Parathyroid adenoma (tissue), 2 donors: Measurements from ENCODE around the gene VWA8.

Experiments used
- H2AFZ ChIP-seq: fragments of 300-600 bp; sonication (generic); one replicate; pipeline ENCODE4 v1.7.0; 2017; ENCODE audit warnings: antibody characterized with exemption, mild to moderate bottlenecking
- H3K27ac ChIP-seq: fragments of 300-600 bp; sonication (generic); one replicate; pipeline ENCODE4 v1.7.0; 2017
- H3K27me3 ChIP-seq: fragments of 300-600 bp; sonication (generic); one replicate; pipeline ENCODE4 v1.7.0; 2017; ENCODE audit warnings: low read length; ENCODE audit not compliant: control insufficient read depth, insufficient read depth
- H3K36me3 ChIP-seq: fragments of 300-600 bp; sonication (generic); one replicate; pipeline ENCODE4 v1.7.0; 2017; ENCODE audit warnings: low read length; ENCODE audit not compliant: control insufficient read depth, insufficient read depth
- H3K4me1 ChIP-seq: fragments of 300-600 bp; sonication (generic); one replicate; pipeline ENCODE4 v1.7.0; 2017; ENCODE audit warnings: control low read depth
- H3K4me2 ChIP-seq: fragments of 300-600 bp; sonication (generic); one replicate; pipeline ENCODE4 v1.7.0; 2017; ENCODE audit warnings: low read length
- H3K4me3 ChIP-seq: fragments of 300-600 bp; sonication (generic); one replicate; pipeline ENCODE4 v1.7.0; 2017; ENCODE audit warnings: low read depth, low read length
- H3K79me2 ChIP-seq: fragments of 300-600 bp; sonication (generic); one replicate; pipeline ENCODE4 v1.7.0; 2017; ENCODE audit warnings: control low read depth
- H3K9ac ChIP-seq: fragments of 300-600 bp; sonication (generic); one replicate; pipeline ENCODE4 v1.7.0; 2017; ENCODE audit warnings: mild to moderate bottlenecking
- H3K9me3 ChIP-seq: fragments of 300-600 bp; sonication (generic); one replicate; pipeline ENCODE4 v1.7.0; 2017; ENCODE audit warnings: low read length; ENCODE audit not compliant: control insufficient read depth
- TF ChIP-seq, protein P1 (sequence below): fragments of 300-600 bp; sonication (generic); IDR thresholded peaks from one replicate; pipeline ENCODE4 v1.7.0; 2017; ENCODE audit warnings: antibody characterized with exemption, mild to moderate bottlenecking
- donor health status: primary hyperparathyroidism.

VWA8 gene

DNA sequence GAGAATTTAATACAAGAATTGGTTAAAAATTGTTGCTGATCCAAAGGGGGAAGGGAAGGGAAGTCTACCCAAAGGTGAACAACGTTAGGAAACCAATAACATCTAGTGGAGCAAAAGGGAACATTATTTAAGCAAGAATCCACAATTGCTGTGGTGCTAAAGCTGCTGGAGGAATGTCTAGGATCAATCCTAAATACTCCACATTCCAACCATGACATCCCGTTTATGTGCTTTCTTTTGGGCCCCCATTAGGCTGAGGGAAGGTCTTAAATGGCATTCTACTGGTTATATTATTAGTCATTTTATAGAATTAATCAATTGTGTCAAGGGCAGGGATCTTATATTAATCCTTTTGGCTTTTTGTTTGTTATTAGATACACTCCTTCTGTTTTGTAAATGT, 39.9 kb upstream of the VWA8 start:
- TF ChIP-seq, protein P1, sequence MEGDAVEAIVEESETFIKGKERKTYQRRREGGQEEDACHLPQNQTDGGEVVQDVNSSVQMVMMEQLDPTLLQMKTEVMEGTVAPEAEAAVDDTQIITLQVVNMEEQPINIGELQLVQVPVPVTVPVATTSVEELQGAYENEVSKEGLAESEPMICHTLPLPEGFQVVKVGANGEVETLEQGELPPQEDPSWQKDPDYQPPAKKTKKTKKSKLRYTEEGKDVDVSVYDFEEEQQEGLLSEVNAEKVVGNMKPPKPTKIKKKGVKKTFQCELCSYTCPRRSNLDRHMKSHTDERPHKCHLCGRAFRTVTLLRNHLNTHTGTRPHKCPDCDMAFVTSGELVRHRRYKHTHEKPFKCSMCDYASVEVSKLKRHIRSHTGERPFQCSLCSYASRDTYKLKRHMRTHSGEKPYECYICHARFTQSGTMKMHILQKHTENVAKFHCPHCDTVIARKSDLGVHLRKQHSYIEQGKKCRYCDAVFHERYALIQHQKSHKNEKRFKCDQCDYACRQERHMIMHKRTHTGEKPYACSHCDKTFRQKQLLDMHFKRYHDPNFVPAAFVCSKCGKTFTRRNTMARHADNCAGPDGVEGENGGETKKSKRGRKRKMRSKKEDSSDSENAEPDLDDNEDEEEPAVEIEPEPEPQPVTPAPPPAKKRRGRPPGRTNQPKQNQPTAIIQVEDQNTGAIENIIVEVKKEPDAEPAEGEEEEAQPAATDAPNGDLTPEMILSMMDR, result no peak
- Histone ChIP-seq H2AFZ (no peak overlapping the region), H3K4me3 (no peak overlapping the region), H3K79me2 (no peaks in the 10 kb centered on the region), H3K27ac (no peak overlapping the region), H3K36me3 (no peaks in the 10 kb centered on the region), H3K4me2 (no peak overlapping the region), H3K4me1 (no peaks in the 10 kb centered on the region), H3K27me3 (no peaks in the 10 kb centered on the region), H3K9ac (no peak overlapping the region), H3K9me3 (no peaks in the 10 kb centered on the region)

DNA sequence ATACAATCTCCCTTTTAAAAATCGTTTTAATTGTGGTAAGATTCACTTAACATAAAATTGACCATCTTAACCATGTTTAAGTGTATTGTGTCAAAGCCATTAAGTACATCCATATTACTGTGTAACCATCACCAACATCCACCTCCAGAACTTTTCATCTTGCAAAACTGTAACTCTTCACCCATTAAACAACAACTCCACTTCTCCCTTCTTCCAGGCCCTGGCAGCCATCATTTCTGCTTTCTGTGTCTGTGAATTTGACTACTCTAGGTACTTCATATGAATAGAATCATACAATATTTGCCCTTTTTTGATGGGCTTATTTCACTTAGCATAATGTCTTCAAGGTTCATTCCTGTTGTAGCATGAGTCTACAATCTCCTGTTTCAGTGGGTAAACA, 36.5 kb upstream of the VWA8 start:
- TF ChIP-seq, protein P1, result no peak
- H2AFZ ChIP-seq, result no peak overlapping the region
- no peak overlapping the region for H3K9ac ChIP-seq

DNA sequence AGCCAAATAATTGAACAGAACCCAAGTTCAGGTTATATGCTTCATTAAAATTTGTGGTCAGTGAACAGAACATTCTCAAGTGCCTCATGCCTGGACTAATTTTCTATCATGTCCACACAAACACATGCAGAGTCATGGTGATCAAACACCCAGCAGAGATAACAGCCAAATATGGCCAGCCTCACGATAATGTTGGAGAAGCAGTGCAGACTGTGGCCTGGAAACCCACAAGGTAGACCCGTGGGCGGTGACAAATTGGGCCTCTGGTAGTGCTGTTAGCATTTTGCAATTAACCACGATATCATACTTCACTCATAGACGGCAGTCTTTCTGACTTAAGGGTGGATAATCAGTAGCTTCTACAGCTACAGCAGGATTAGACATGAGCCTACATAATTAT, 35.0 kb upstream of the VWA8 start:
- H3K9me3 ChIP-seq, result no peaks in the 10 kb centered on the region
- TF ChIP-seq, protein P1, result no peak
- H3K27me3 ChIP-seq, result no peaks in the 10 kb centered on the region

More for the DNA sequence above, 36.5 kb upstream of the VWA8 start:
- no peaks in the 10 kb centered on the region for H3K79me2 ChIP-seq
- no peaks in the 10 kb centered on the region for H3K36me3 ChIP-seq
- no peak overlapping the region for H3K27ac ChIP-seq
- no peak overlapping the region for H3K4me3 ChIP-seq
- H3K4me2 ChIP-seq, result no peak overlapping the region
- no peaks in the 10 kb centered on the region for H3K9me3 ChIP-seq
- H3K27me3 ChIP-seq, result no peaks in the 10 kb centered on the region
- H3K4me1 ChIP-seq, result no peaks in the 10 kb centered on the region

GRCh38 chr13:41995336-41995735, 34.4 kb upstream of the VWA8 start:
- H3K4me1 ChIP-seq, result no peaks in the 10 kb centered on the region
- no peak overlapping the region for H3K4me2 ChIP-seq
- no peaks in the 10 kb centered on the region for H3K27me3 ChIP-seq
- no peaks in the 10 kb centered on the region for H3K36me3 ChIP-seq
- no peak overlapping the region for H3K4me3 ChIP-seq
- TF ChIP-seq, protein P1, result no peak
- H3K27ac ChIP-seq, result no peak overlapping the region
- H3K79me2 ChIP-seq, result no peaks in the 10 kb centered on the region
- H2AFZ ChIP-seq, result no peak overlapping the region
- no peaks in the 10 kb centered on the region for H3K9me3 ChIP-seq
- no peak overlapping the region for H3K9ac ChIP-seq

More for the DNA sequence above, 35.0 kb upstream of the VWA8 start:
- Histone ChIP-seq H3K4me3 (no peak overlapping the region), H3K4me2 (no peak overlapping the region), H3K36me3 (no peaks in the 10 kb centered on the region), H3K79me2 (no peaks in the 10 kb centered on the region), H3K4me1 (no peaks in the 10 kb centered on the region), H3K27ac (no peak overlapping the region), H2AFZ (no peak overlapping the region), H3K9ac (no peak overlapping the region)

DNA sequence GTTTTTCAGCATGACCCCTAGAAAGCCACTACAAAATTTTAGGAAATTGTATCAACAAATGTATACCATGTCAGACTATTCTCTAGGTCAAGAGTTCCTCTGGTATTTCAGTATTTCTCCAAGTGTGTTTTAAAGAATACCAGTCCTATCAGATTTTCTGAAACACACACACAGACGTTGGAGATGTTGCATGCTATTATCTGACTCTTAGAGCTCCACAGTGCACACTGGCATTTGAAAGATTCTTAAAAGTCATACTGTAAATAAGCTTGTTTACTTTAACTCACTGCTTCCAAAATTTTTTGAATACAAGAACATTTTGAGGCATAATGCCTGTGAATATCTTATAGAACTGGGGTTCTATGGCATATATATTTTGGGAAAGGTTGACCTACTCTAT, 33.8 kb upstream of the VWA8 start:
- H3K27ac ChIP-seq, result no peak overlapping the region
- H3K27me3 ChIP-seq, result no peaks in the 10 kb centered on the region
- TF ChIP-seq, protein P1, result no peak
- no peaks in the 10 kb centered on the region for H3K36me3 ChIP-seq
- H3K4me3 ChIP-seq, result no peak overlapping the region
- H3K4me2 ChIP-seq, result no peak overlapping the region
- no peaks in the 10 kb centered on the region for H3K79me2 ChIP-seq
- no peak overlapping the region for H2AFZ ChIP-seq
- no peaks in the 10 kb centered on the region for H3K9me3 ChIP-seq
- no peaks in the 10 kb centered on the region for H3K4me1 ChIP-seq
- no peak overlapping the region for H3K9ac ChIP-seq
